GM18505 (cell line): ENCODE measurements around the gene PLA2G12B.
"Not testable (repeated sequence)": the region's sequence is repeated elsewhere in the genome, so short reads cannot be mapped to it uniquely, and the experiment has no call there.

Experiments used
- ATAC-seq: cut with Tn5 transposase; IDR thresholded peaks from one replicate; pipeline ENCODE4 v1.9.1; 2021; ENCODE audit not compliant: unreplicated experiment
- POLR2A ChIP-seq: IDR thresholded peaks from 4 replicates; pipeline ENCODE4 v1.6.1; 2011; ENCODE audit warnings: borderline replicate concordance; ENCODE audit not compliant: insufficient read depth, insufficient read length; ENCODE audit errors: extremely low read depth

PLA2G12B gene

GRCh38 chr10:72924351-72924750, 30.3 kb downstream of the PLA2G12B start:
- no peak for TF ChIP-seq POLR2A
- ATAC-seq, result no peak

GRCh38 chr10:72921147-72921683, 33.4 kb downstream of the PLA2G12B start:
- not testable (repeated sequence) for ATAC-seq

DNA sequence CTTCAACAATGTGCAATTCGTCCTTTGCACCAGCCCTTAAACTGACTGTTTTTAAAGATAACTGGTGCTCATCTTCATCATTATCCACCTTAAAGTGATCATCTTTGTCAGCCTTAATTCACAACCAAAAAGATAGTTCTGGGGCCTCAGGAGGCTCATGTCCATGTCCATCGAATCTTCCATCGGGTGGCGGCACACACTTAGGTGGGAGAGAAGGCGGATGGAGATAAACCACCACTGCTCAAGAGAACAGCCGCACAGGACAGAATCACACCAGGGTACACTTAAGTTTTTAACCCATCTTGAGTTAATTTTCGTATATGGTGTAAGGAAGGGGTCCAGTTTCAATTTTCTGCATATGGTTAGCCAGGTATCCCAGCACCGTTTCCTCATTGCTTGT, 36.3 kb downstream of the PLA2G12B start:
- ATAC-seq, result no peak
- no peak for TF ChIP-seq POLR2A

DNA sequence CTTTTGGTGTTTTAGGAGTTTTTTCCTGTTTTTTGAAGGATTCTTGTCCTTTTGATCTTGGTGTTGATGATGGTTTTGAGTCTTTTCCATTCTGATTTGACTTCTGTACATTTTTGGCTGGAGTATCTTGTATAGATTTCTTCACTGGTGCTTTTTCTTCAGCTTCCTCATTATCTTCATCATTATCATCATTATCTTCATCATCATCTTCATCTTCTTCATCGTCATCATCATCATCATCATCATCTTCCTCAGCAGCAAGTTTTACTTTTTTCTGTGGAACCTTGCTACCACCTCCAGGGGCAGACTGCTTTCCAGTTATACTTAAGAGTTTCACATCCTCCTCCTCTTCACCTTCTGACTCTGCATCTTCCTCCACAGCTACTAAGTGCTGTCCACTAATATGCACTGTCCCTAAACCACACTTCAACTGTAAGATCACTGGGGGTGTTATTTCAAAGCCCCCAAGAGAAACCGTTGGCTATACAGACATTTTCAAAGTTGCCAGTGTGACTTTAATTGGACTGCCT, 36.7 kb downstream of the PLA2G12B start:
- not testable (repeated sequence) for ATAC-seq

GRCh38 chr10:72917201-72917600, 37.4 kb downstream of the PLA2G12B start:
- not testable (repeated sequence) for ATAC-seq

DNA sequence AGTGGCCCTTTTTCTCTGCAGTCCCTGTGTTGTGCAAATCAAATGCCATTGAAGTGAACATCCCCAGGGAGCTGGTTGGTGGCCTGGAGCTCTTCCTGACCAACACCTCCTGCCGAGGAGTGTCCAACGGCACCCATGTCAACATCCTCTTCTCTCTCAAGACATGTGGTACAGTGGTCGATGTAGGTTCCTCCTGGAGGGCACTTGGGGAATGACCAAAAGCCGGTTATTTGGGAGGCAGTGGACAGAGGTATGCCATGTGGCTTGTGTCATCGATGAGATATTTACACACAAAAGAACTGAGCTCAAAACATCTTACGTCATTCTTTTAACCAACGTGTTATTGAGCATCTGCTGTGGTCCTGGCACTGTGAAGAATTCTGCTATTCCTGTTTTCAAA, 41.3 kb downstream of the PLA2G12B start:
- no peak for ATAC-seq
- no peak for TF ChIP-seq POLR2A

DNA sequence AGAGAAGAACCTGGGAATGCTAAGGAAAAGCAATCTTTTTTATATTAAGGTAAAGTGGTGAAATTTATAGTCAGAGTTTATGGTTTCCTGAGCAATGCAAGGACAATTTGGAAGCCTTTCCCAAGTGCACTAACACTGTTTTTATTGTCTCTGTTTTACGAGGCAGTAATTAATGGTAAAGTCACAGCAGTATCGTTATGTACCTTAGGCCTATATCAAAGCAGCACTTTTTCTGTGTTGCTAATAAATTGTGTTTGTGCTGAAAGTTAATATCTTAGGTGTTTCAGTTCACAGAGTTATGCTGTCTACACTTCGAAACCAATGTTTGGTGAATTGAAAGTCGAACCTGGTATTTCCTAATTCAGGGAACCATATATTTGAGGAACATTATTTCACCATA, 41.9 kb downstream of the PLA2G12B start:
- no peak for ATAC-seq
- no peak for TF ChIP-seq POLR2A

- ATAC-seq, result no peak
- no peak for TF ChIP-seq POLR2A
Observed at GRCh38 chr10:72911758-72912157, 42.8 kb downstream of the PLA2G12B start.

DNA sequence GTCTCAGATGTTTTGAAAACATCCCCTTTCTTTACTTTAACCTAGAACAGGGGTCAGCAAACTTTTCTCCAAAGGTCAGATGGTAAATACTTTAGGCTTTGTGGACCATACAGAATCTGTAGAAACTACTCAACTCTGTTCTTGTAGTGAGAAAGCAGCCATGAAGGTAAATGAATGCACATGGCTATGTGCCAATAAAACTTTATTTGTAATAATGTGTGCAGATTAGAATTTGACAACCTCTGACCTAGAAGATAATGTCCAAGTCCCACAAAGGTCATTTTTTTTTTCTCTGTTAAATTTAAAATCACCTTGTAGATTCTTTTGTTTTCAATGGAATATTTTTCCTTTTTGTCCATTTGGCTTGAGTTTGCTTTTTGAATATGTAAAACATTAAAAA, 43.9 kb downstream of the PLA2G12B start:
- ATAC-seq, result no peak
- no peak for TF ChIP-seq POLR2A

DNA sequence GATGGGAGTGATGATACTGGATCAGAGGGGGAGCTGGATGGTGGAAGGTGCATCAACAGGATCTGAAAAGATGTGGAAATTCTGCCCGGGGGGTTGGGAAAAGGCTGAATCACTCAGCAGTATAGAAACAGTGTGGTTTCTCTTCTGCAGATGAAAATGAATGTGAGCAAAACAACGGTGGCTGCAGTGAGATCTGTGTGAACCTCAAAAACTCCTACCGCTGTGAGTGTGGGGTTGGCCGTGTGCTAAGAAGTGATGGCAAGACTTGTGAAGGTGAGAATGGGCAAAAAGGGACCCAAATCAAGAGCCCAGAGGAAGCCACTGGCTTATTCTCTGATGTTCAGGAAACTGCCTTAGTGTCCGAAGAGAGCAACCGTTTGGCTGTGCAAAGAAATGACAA, 48.2 kb downstream of the PLA2G12B start:
- no peak for TF ChIP-seq POLR2A
- ATAC-seq, result no peak

DNA sequence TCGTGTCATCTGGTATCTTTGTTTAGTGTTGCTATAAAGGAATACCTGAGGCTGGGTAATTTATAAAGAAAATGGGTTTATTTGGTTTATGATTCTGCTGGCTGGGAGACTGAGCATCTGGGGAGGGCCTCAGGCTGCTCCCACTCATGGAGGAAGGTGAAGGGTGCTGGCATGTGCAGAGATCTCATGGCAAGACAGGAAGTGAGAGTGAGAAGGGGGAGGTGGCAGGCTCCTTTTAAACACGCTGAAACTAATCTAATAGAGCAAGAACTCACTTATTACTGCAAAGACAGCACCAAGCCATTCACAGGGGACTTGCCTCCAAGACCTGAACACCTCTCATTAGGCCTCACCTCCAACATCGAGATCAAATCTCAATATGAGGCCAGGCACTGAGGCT, 49.8 kb downstream of the PLA2G12B start:
- no peak for TF ChIP-seq POLR2A
- no peak for ATAC-seq

DNA sequence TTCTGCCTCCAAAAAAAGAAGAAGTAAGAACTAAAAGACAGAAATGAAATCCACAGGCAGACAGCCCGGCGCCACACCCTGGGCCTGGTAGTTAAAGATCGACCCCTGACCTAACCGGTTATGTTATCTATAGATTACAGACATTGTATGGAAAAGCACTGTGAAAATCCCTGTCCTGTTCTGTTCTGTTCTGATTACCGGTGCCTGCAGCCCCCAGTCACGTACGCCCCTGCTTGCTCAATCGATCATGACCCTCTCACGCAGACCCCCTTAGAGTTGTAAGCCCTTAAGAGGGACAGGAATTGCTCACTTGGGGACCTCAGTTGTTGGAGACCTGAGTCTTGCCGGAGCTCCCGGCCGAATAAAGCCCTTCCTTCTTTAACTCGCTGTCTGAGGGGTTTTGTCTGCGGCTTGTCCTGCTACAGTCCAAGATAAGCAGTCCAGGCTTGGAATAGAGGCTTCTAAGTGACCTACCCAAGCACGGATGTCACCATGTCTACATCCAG, 50.6 kb downstream of the PLA2G12B start:
- not testable (repeated sequence) for ATAC-seq

DNA sequence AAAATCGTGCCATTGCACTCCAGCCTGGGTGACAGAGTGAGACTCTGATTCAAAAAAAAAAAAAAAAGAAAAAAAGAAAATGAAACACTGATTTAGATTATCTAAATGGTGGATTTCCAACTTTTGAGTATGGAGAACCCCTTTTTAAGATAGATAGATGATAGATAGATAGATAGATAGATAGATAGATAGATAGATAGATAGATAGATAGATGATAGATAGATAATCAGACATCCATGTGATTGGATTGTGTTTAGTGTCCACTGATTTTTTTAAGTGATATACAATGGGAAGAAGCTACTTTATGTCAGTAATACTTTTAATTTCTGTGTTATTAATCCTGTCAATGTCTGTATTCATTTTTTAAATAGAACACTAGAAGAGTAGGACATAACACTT, 55.1 kb downstream of the PLA2G12B start:
- TF ChIP-seq POLR2A, result no peak
- no peak for ATAC-seq

- TF ChIP-seq POLR2A, result no peak
- no peak for ATAC-seq
Observed at GRCh38 chr10:72898616-72899015, 56.0 kb downstream of the PLA2G12B start.

- no peak for TF ChIP-seq POLR2A
- no peak for ATAC-seq
Observed at GRCh38 chr10:72895236-72895850, 59.3 kb downstream of the PLA2G12B start.
